ENCODE measurements around the gene FOXC1.

The FOXC1 gene

DNA sequence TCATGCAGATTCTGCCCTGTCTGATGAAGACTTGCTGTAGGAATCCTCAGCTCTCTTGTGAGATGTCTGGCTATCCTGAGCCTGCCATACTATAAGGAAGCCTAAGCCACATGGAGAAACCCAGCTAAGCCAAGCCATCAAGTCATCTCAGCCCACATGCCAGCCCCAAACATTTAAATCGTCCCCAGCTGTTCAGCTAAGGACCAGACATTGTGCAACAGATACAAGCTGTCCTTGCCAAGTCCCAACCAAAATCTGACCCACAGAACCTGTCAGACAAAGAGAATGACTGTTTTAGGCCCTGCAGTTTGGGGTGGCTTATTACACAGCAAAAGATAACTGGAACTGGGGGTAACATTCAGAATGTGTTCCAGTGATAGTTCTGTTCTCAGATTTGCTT is 36.8 kb upstream of the FOXC1 start:
- no peak overlapping the region for H3K4me3 ChIP-seq (ENCODE audit: low read depth, low read length)
- no peak for TF ChIP-seq CTCF (IDR thresholded peaks at IDR 0.05; ENCODE audit: low read depth, low read length, missing control alignments)
- no peak for DNase-seq (ENCODE audit: low read depth)

DNA sequence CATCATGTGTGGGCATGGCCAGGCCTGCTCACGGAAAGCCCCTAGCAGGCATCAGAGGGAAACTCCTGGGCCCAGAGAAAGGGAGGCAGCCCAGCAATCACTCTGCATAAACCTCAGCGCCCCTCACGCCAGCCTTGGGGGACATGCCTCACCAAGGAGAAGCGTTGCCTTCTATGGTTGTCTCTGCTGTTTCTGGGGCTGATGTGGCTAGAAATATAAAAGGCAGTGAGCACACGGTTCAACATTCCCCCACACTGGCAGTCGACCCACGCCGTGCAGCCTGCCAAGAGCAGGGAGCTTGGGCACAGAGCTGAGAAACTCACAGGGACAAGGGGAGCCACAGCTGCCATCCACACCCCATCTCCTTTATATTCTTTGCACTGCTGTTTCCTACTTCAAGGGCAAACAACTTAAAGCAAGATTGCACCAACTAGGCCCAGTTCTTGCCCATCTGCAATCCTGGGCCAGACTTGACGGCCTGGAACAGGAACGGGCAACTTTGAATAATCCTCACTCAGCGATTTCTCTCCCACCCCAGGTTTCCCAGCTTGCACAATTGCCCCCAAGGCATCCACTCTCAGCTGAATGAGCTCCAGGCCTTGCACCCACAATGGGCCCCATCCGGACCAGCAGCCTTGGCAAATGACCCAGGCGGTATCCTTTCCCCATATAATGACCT is 35.5 kb upstream of the FOXC1 start:
- TF ChIP-seq CTCF (IDR thresholded peaks at IDR 0.05; ENCODE audit: low read depth, low read length, missing control alignments) = no peak
- no peak overlapping the region for H3K4me3 ChIP-seq (ENCODE audit: low read depth, low read length)
- DNase-seq (ENCODE audit: low read depth) = no peak

GRCh38 chr6:1574890-1575209 is 34.9 kb upstream of the FOXC1 start:
- DNase-seq (ENCODE audit: low read depth) = no peak
- no peak overlapping the region for H3K4me3 ChIP-seq (ENCODE audit: low read depth, low read length)
- TF ChIP-seq CTCF (IDR thresholded peaks at IDR 0.05; ENCODE audit: low read depth, low read length, missing control alignments) = no peak

DNA sequence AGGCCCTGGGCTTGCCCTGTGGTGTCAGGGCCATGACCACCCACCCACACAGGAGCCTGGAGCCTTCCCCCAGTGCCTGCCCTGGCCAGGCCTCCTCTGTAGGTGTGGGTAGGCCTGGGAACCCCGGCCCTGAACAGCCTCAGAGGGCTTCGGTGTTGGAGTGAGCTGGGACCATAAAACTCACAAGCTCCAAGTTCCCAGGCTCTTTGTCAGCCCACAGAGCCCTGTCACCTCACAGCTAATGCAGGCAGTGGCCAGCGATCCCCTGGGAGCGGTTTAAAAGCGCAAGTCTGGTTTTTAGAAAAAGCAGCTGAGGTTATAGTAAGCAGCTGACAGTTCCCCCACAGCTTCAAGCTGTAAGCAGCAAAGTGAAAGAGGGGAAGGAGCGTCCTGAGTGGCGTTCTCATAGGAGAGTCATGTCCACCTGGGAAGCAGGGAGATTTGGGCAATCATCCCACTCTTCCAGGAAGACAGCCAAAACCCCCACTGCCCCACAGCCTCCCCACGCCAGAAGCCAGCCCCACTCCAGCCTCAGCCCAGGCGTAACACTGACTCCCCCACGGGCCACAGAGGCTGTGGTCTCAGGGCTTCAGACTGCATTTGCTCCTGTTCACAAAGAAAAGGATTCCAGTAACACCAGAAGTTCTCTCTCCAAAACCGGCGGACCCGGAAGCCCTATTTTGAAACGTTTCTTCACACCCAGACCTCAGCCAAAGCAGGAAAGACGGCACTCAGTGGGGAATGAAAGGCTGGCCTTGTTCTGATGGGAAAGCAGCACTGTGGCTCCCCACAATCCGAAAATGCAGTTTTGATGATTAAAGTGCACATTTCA is 34.3 kb upstream of the FOXC1 start:
- H3K4me3 ChIP-seq (ENCODE audit: low read depth, low read length) = no peak overlapping the region
- DNase-seq (ENCODE audit: low read depth) = no peak
- TF ChIP-seq CTCF (IDR thresholded peaks at IDR 0.05; ENCODE audit: low read depth, low read length, missing control alignments) = no peak

GRCh38 chr6:1576166-1576565 is 33.5 kb upstream of the FOXC1 start:
- H3K4me3 ChIP-seq (ENCODE audit: low read depth, low read length) = no peak overlapping the region
- no peak for TF ChIP-seq CTCF (IDR thresholded peaks at IDR 0.05; ENCODE audit: low read depth, low read length, missing control alignments)
- no peak for DNase-seq (ENCODE audit: low read depth)

GRCh38 chr6:1576711-1577110 is 33.0 kb upstream of the FOXC1 start:
- DNase-seq (ENCODE audit: low read depth) = no peak
- H3K4me3 ChIP-seq (ENCODE audit: low read depth, low read length) = no peak overlapping the region
- TF ChIP-seq CTCF (IDR thresholded peaks at IDR 0.05; ENCODE audit: low read depth, low read length, missing control alignments) = no peak

Data from GM12864 (cell line).